HEK293 (cell line): ENCODE measurements around the gene FMO2.

Source experiments
- CTCF ChIA-PET: fragments of 350-600 bp; formaldehyde crosslinking; extraction: SDS; loops from one replicate; lab custom pipeline; 2021; ENCODE audit warnings: antibody characterized with exemption; lab: Yijun Ruan, JAX
- POLR2A ChIA-PET: fragments of 300-600 bp; formaldehyde crosslinking; extraction: SDS; loops from one replicate; lab custom pipeline; 2020; ENCODE audit warnings: antibody characterized with exemption, inconsistent platforms; lab: Yijun Ruan, JAX
- H3K27ac ChIP-seq: fragments of 200-500 bp; sonication (Bioruptor generic); 2 replicates; pipeline ENCODE4 v1.5.1; 2014; ENCODE audit warnings: low read depth, low read length, control low read depth, inconsistent platforms; ENCODE audit errors: extremely low read depth
- H3K36me3 ChIP-seq, 2 experiments: fragments of 200-500 bp in 1 of 2; sonication (Bioruptor generic) in 1 of 2; 1 replicate in 1 of 2; 2 replicates in 1 of 2; pipeline ENCODE4 v1.5.1; 2014 to 2017; ENCODE audit warnings: inconsistent platforms in 2 of 2, low read length in 2 of 2; ENCODE audit not compliant: control insufficient read depth in 2 of 2, insufficient read depth in 1 of 2
- H3K4me1 ChIP-seq: fragments of 200-500 bp; sonication (Bioruptor generic); 2 replicates; pipeline ENCODE4 v1.5.1; 2014; ENCODE audit warnings: mild to moderate bottlenecking, low read length, inconsistent platforms; ENCODE audit not compliant: control insufficient read depth, insufficient read depth
- H3K4me3 ChIP-seq: 2 replicates; pipeline ENCODE4 v1.5.1; 2011; ENCODE audit warnings: low read depth, mild to moderate bottlenecking, control low read depth, low read length, moderate library complexity
- H3K9me3 ChIP-seq: fragments of 200-500 bp; sonication (Bioruptor generic); 2 replicates; pipeline ENCODE4 v1.5.1; 2014; ENCODE audit warnings: low read depth, low read length, inconsistent platforms; ENCODE audit not compliant: control insufficient read depth, insufficient read depth
- BCL11A ChIP-seq: fragments of 450-650 bp; formaldehyde crosslinking; IDR thresholded peaks from 2 replicates; pipeline ENCODE4 v1.5.1; 2016; ENCODE audit warnings: low read depth, missing biosample characterization, missing genetic modification characterization
- ELK4 ChIP-seq: IDR thresholded peaks from 2 replicates; pipeline ENCODE4 v1.6.1; 2011; ENCODE audit warnings: mild to moderate bottlenecking, low read depth, low read length, borderline replicate concordance
- FEZF1 ChIP-seq: fragments of 450-650 bp; formaldehyde crosslinking; IDR thresholded peaks from 2 replicates; pipeline ENCODE4 v1.5.1; 2016; ENCODE audit warnings: missing biosample characterization, missing genetic modification characterization
- HIC1 ChIP-seq: fragments of 450-650 bp; formaldehyde crosslinking; IDR thresholded peaks from 2 replicates; pipeline ENCODE4 v1.5.1; 2016; ENCODE audit warnings: missing biosample characterization, missing genetic modification characterization
- IKZF3 ChIP-seq: fragments of 450-650 bp; IDR thresholded peaks from 2 replicates; pipeline ENCODE4 v1.5.0; 2018; ENCODE audit warnings: missing biosample characterization, mild to moderate bottlenecking, missing genetic modification characterization, moderate library complexity
- PBX3 ChIP-seq: sonication (generic); formaldehyde crosslinking; IDR thresholded peaks from 2 replicates; pipeline ENCODE4 v1.8.1; 2022; ENCODE audit warnings: mild to moderate bottlenecking, moderate library complexity, missing genetic modification reagents
- REPIN1 ChIP-seq: fragments of 450-650 bp; formaldehyde crosslinking; IDR thresholded peaks from 2 replicates; pipeline ENCODE4 v1.5.1; 2017; ENCODE audit warnings: missing biosample characterization, missing genetic modification characterization, low read depth
- TSHZ1 ChIP-seq: fragments of 450-650 bp; formaldehyde crosslinking; IDR thresholded peaks from 2 replicates; pipeline ENCODE4 v1.5.1; 2016; ENCODE audit warnings: missing biosample characterization, missing genetic modification characterization, borderline replicate concordance
- ZBTB20 ChIP-seq: fragments of 450-650 bp; formaldehyde crosslinking; IDR thresholded peaks from 2 replicates; pipeline ENCODE4 v1.5.1; 2016; ENCODE audit warnings: missing biosample characterization, missing genetic modification characterization
- ZNF350 ChIP-seq: fragments of 450-650 bp; formaldehyde crosslinking; IDR thresholded peaks from 2 replicates; pipeline ENCODE4 v1.5.0; 2017; ENCODE audit warnings: missing biosample characterization, mild to moderate bottlenecking, missing genetic modification characterization
- ZNF426 ChIP-seq: fragments of 450-650 bp; formaldehyde crosslinking; IDR thresholded peaks from 2 replicates; pipeline ENCODE4 v1.5.1; 2017; ENCODE audit warnings: missing biosample characterization, missing genetic modification characterization, mild to moderate bottlenecking, inconsistent platforms, moderate library complexity
- ZNF433 ChIP-seq: fragments of 450-650 bp; formaldehyde crosslinking; IDR thresholded peaks from 2 replicates; pipeline ENCODE4 v1.5.1; 2016; ENCODE audit warnings: missing biosample characterization, missing genetic modification characterization, low read depth
- ZNF558 ChIP-seq: fragments of 450-650 bp; formaldehyde crosslinking; IDR thresholded peaks from 2 replicates; pipeline ENCODE4 v1.5.1; 2016; ENCODE audit warnings: missing biosample characterization, missing genetic modification characterization
- ZNF560 ChIP-seq: fragments of 450-650 bp; formaldehyde crosslinking; IDR thresholded peaks from 2 replicates; pipeline ENCODE4 v1.5.1; 2017; ENCODE audit warnings: missing biosample characterization, missing genetic modification characterization, borderline replicate concordance
- ZNF585B ChIP-seq: fragments of 450-650 bp; formaldehyde crosslinking; IDR thresholded peaks from 2 replicates; pipeline ENCODE4 v1.5.1; 2016; ENCODE audit warnings: missing biosample characterization, missing genetic modification characterization
- ZNF785 ChIP-seq: fragments of 450-650 bp; formaldehyde crosslinking; IDR thresholded peaks from 2 replicates; pipeline ENCODE4 v1.5.1; 2016; ENCODE audit warnings: missing biosample characterization, missing genetic modification characterization
- ZSCAN30 ChIP-seq: fragments of 450-650 bp; IDR thresholded peaks from 2 replicates; pipeline ENCODE4 v1.5.1; 2018; ENCODE audit warnings: missing biosample characterization, mild to moderate bottlenecking, missing genetic modification characterization, moderate library complexity
- ZXDB ChIP-seq: fragments of 450-650 bp; formaldehyde crosslinking; IDR thresholded peaks from 2 replicates; pipeline ENCODE4 v1.5.1; 2016; ENCODE audit warnings: missing biosample characterization, missing genetic modification characterization

Gene FMO2

GRCh38 chr1:171195767-171196166, 10.7 kb downstream of the FMO2 start:
- CTCF ChIA-PET: interaction anchor here (0.6 kb wide), 1 partner anchor 22 kb away, joined by 6 read pairs; no protein-coding TSS in a partner anchor
- Histone ChIP-seq H3K36me3 (no peaks in the 10 kb centered on the region), H3K4me1 (no peaks in the 10 kb centered on the region), H3K27ac (no peak overlapping the region), H3K9me3 (no peaks in the 10 kb centered on the region)
- POLR2A ChIA-PET: no interaction called here
- TF ChIP-seq REPIN1: no peak
- no peak for TF ChIP-seq ZXDB
- no peak for TF ChIP-seq IKZF3
- no peak for TF ChIP-seq ZSCAN30 (tag by site-specific recombination)
- TF ChIP-seq ZNF350 (tag by site-specific recombination): no peak
- TF ChIP-seq ZBTB20 (tag by site-specific recombination): no peak
- TF ChIP-seq ZNF558 (tag by site-specific recombination): no peak
- TF ChIP-seq, all 188 proteins: peak for 0
- H3K4me3 ChIP-seq: no peak overlapping the region

GRCh38 chr1:171196351-171196750, 11.3 kb downstream of the FMO2 start:
- POLR2A ChIA-PET: no interaction called here
- Histone ChIP-seq H3K27ac (no peak overlapping the region), H3K9me3 (no peaks in the 10 kb centered on the region), H3K36me3 (no peaks in the 10 kb centered on the region), H3K4me3 (no peak overlapping the region), H3K4me1 (no peaks in the 10 kb centered on the region)
- CTCF ChIA-PET: interaction anchor here (1.2 kb wide), 1 partner anchor 7 kb away, joined by 6 read pairs; no protein-coding TSS in a partner anchor
- TF ChIP-seq PBX3 (CRISPR knock-in tag) (no peak), FEZF1 (tag by site-specific recombination) (no peak), TSHZ1 (tag by site-specific recombination) (no peak), ZNF560 (tag by site-specific recombination) (no peak), ZNF426 (tag by site-specific recombination) (no peak), ZNF585B (tag by site-specific recombination) (no peak), ELK4 (no peak), HIC1 (tag by site-specific recombination) (no peak), BCL11A (tag by site-specific recombination) (no peak), ZNF785 (tag by site-specific recombination) (no peak), ZNF433 (no peak)
- TF ChIP-seq, all 188 proteins: peak for 0
